ENCODE measurements around the gene PDP2.
A peak's percentile ranks its signal among the peaks of the same experiment; 100 is the strongest.
"Not testable (repeated sequence)": the region's sequence is repeated elsewhere in the genome, so short reads cannot be mapped to it uniquely, and the experiment has no call there.

PDP2 gene

DNA sequence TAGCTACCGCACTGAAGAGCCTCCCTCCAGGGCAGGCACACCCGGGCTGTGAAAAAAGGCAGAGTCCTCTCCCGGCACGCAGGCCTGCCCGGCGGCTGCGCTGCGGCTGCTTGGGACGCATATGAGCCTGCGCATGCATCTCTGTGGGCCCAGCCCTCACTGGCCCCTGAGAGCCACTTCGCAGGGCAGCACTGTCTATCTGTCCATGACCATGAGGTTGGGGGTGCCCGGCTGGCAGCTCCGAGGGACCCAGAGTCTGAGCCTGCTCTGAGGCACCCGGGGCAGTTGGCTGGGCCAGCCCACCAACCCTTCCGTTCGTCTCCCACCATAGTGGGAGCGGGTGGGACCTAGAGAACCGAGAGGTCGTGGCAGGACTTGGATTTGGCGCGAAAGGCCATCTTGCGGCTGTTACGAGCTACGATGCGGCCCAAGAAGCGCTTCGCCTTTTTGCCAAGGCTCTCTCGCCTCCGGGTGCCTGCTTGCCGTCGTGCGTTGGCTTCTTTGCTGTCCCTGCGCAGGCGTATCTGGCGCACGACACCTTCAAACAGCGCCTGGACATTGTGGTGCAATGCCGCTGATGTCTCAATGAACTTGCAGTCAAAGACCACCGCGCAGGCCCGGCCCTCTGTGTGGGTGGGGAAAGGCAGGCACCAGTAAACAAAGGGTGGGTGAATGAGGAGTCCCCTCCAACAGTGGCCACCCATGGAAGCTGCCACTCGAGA lies 41.6 kb downstream of the PDP2 start:
- DNase-seq: no peak

- no peak for DNase-seq
Observed at GRCh38 chr16:66923247-66923731, 43.0 kb downstream of the PDP2 start.

DNA sequence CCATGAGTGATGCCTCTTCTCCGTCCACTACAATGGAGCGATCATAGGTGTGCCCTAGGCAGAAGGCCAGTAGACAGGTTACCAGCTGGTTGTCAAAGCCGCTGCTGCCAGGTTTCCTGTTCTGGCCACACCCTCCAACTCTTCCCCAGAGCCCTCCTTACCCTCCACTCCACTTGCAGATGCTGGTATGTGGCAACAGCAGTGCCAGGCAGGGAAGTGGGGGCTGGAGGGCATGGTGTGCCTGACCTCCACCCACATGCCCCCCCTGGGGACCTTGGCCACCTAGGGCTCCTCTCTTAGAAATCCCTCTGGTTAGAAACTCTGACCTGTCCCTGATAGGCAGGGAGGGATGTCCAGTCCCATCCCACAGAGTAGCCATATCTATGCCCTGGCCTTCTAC lies 43.6 kb downstream of the PDP2 start:
- DNase-seq: no peak

- peak; percentile 56 for DNase-seq
Observed at GRCh38 chr16:66924527-66925321, 44.4 kb downstream of the PDP2 start.

DNA sequence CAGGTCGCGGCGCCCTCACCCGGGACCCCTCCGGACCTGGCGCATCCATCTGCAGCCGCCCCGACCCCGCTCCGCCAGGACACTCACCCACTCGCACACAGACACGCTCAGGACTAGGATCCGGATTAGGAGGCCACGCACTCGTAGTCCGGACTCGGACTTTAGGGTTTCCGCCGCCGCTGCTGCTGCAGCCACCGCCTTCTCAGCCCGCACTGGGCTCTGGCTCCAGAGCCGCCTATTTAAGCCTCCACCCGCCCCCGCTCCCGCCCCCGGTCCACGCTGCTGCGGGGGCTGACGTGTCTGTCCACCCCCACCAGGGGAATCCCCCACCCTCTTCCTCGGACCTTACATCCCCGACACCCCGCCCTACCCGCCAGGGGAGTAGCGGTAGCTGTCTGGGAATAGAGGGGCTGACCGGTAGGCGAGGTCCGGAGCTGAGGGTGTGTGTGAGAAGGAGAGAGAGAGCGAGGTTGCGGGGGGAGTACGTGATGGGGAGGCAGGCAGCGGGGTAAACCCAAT lies 45.1 kb downstream of the PDP2 start, which contains the start of gene RRAD:
Gene RRAD (minus strand): TSS at position 214 of the 519 bp plus-strand sequence. CDS start 356 bp downstream, outside the sequence.
- DNase-seq: no peak

- no peak for DNase-seq
Observed at GRCh38 chr16:66926171-66926947, 46.0 kb downstream of the PDP2 start.

GRCh38 chr16:66926961-66927436 lies 46.7 kb downstream of the PDP2 start:
- no peak for DNase-seq

DNA sequence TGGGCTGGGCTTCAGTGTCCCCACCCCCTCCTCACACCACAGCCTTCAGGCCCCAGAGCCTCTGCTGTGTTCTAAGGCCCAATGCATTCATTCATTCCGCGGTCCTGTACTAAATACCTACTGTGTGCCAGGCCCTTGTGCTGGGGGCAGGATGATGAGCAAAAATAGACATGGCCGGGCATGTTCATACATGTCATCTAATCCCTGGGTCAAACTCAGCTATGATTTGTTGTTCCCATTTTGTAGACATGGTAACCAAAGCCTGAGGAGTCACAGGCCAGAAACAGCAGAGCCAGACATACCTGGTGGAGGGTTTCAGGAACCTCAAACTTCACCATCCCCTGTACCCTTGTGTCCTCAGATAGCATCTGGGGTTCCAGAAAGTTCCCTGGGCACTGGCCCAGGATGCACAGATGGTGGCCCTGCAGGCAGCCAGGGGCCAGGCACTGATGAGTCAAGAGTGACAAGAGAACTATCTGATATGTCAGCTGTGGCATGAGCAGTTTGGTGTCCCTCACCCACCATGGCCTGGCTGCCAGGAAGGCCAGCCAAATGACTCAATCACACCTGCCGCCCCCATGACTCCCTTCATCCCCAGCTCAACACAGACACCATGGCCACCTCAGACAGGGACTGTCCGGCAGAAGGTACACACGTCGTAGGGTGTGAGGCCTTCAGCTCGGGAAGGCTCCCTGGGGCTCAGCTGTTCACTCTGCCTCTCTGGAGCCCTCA lies 47.8 kb downstream of the PDP2 start:
- DNase-seq: no peak

- DNase-seq: peak; percentile 63
Observed at GRCh38 chr16:66928702-66929388, 48.5 kb downstream of the PDP2 start.

DNA sequence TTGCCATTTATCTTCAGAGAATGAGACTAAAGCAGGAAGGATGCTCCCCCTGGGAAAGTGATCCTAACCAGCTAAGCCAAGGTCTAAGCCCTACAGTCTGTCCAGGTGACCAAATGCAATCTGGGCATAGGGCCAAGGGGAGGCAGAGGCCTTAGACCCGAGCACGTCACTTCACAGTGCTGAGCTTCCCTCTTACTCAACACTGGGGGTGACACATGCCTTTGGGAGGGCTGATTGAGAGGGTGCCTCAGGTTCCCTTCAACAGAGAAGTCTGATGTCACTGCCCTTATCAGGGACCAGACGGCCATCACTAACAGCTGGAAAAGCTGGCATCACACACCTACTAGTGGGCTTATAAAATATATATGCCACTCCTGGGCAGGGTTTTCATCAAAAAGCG lies 49.9 kb downstream of the PDP2 start:
- no peak for DNase-seq

DNA sequence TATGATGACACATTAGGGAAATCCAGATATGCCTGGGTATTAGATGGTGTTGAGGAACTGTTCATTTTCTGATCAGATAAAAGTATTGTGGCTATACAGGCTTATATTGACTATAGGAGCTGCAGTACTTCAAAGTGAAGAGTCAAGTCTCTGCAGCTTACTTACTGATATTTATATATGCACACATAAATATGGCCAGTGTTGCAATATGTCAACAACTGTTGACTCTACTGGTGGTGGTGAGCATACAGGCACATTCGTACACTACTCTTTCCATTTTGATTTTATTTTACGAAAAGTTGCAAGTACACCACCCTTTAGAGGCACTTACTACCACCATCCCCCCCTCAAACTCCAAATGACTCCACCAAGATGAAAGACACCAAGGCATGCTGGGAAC lies 51.4 kb downstream of the PDP2 start:
- DNase-seq: no peak

DNA sequence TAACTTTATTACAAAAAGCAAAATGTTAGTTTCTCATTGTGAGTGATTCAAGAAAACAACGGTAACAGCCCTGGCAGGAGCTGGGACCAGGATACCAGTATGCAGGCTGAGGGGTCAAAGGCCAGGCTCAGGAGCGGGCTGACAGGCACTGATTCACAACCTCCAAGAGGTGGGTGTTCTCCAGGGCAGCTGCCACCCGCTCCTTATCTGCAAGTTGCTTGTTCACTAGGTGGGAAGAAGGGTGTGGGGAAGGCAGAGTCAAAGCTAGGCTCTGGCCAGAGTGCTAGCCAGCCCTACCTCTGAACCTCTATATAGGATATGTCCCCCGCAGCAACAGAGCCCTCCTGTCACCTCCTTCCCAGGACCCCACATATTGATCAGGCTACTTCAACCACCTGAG lies 51.8 kb downstream of the PDP2 start:
- no peak for DNase-seq

DNA sequence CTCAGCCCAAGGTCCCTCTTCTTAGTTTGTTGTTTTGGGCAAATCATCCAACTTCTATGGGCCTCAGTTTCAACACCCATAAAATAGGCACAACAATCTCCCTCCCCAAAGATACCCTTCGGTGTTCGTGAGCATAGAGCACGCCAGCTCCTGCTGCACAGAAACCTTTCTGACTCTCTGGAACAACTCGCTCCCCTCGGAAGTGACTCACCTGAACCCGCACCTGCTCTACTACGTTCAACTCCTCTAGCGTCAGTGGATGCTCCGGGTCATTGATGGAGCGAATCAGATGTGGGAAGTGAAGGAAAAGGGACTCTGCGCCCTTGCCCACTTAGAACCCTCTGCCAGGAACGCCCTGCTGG lies 53.4 kb downstream of the PDP2 start:
- peak; percentile 68 for DNase-seq

DNA sequence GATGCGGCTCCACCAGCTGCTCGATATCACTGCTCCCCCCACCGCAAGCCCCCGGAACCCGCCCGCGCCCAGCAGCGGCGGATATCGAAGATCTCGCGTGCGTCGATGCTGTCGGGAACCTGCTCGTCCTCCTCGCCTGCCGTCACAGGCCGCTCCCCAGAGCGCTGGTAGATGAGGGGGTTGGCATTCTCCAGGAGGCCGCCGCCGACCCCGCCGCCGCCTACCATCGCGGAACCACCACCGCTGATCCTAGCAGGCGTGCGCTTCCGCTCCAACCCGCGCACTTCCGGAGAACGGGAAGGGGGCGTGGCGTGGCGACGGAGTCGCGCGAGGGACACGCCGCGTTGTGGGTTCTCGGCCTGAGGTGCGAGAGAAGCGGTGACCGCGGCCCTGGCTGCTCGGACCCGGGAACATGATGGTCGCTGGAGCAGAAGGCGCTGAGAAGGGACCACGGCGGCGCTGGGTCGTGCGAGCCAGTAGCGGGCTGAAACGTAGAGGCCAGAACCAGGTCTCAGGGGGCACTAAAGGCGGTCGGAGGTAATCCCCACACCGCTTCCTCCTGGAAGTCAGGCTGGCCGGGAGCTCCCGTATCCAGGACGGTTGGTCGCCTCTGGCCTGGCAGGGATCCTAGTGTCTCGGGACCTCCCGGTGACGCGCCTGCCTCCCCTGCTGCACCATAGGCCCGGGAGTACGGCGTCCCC lies 54.0 kb downstream of the PDP2 start, which contains the start of gene CIAO2B:
Gene CIAO2B (minus strand): TSS at position 265 of the 701 bp plus-strand sequence. CDS start 38 bp downstream, at position 227.
- peak; percentile 93 for DNase-seq

GRCh38 chr16:66934839-66935313 lies 54.6 kb downstream of the PDP2 start:
- not testable (repeated sequence) for DNase-seq

DNA sequence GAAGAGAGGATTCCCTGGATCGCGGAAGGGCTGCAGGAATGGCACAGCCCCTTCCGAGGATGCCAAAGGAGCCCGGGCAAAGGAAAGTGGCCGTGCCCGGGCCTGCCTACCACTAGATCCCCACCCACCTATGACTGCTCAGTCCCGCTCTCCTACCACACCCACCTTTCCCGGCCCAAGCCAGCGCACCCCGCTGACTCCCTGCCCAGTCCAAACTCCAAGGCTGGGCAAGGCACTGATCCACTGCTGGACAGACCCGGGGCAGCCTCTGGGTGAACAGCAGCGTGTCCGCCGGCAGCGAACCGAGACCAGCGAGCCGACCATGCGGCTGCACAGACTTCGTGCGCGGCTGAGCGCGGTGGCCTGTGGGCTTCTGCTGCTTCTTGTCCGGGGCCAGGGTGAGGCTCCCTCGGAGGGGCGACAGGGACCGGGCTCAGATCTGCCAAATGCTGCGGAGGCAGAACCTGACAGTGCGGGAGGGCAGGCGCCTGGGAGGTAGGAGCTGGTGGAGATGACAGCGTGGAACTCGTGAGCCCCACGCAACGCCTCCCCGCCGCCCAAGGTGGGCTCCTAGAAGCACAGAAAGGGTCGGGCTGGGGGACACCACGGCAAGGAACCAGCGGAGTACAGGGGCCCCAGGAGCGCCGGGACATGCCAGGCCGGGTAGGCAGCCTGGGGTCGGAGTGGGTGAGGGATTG lies 55.1 kb downstream of the PDP2 start, which contains the start of gene CES2:
Gene CES2 (plus strand): TSS at position 203 of the 698 bp plus-strand sequence. CDS start 120 bp downstream, at position 323.
- DNase-seq: no peak

DNA sequence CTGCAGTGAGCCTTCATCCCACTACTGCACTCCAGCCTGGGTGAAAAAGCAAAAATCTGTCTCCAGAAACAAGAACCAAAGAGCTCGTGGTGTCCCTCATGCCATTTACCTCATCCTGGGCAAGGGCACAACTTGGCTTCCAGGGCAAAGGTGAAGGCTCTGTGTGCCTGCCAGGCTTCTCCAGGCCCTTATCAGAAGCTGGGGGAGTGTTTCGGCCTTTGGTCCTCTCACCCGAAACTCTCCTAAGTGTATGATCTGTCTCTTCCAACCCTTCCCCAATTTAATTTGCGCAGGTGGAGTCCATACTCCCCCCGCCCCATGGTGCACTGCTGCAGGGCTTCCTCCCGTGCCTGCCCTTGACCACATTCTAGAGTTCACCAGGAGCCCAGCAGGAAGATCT lies 56.1 kb downstream of the PDP2 start:
- no peak for DNase-seq

- no peak for DNase-seq
Observed at GRCh38 chr16:66936889-66937554, 56.7 kb downstream of the PDP2 start.

- no peak for DNase-seq
Observed at GRCh38 chr16:66937725-66938337, 57.5 kb downstream of the PDP2 start.
